Upper lobe of left lung (tissue), 6 donors: ENCODE data around the gene FOXO6. TPM values are rescaled to one million over a fixed set of nuclear protein-coding genes. Genes with fewer than 3 reads are reported as not detected.

Source experiments
- ATAC-seq, 2 donors: fragments of 200-7000 bp; cut with Tn5 transposase; one replicate each; pipeline ENCODE4 v1.9.1; 2022; ENCODE audit warnings: mild to moderate bottlenecking in 2 of 2, moderate library complexity in 2 of 2; ENCODE audit not compliant: low FRiP score in 2 of 2
- DNase-seq, 2 donors: peaks; one replicate each; pipeline ENCODE4 v3.0.0-alpha.2; 2019 to 2020
- H3K27ac ChIP-seq, 4 donors: fragments of 200-600 bp; sonication (generic); one replicate each; pipeline ENCODE4 v1.5.1; 2016 to 2019
- H3K27me3 ChIP-seq, 4 donors: fragments of 200-600 bp; sonication (generic); one replicate each; pipeline ENCODE4 v1.5.1; 2017 to 2019
- H3K36me3 ChIP-seq, 4 donors: fragments of 200-600 bp; sonication (generic); one replicate each; pipeline ENCODE4 v1.5.1; 2016 to 2019
- H3K4me1 ChIP-seq, 4 donors: fragments of 200-600 bp; sonication (generic); one replicate each; pipeline ENCODE4 v1.5.1; 2018 to 2019
- H3K4me3 ChIP-seq, 4 donors: fragments of 200-600 bp; sonication (generic); one replicate each; pipeline ENCODE4 v1.5.1; 2017 to 2019; ENCODE audit warnings: mild to moderate bottlenecking in 2 of 4, moderate library complexity in 1 of 4
- H3K9me3 ChIP-seq, 4 donors: fragments of 200-600 bp; sonication (generic); one replicate each; pipeline ENCODE4 v1.5.1; 2018 to 2019
- CTCF ChIP-seq, 6 experiments: fragments of 450-650 bp in 4 of 6; fragments of 200-600 bp in 2 of 6; sonication (generic) in 2 of 6; IDR thresholded peaks; one replicate each; pipeline ENCODE4 v1.5.1; 2016 to 2019; ENCODE audit warnings: antibody characterized with exemption in 6 of 6
- EP300 ChIP-seq, 4 donors: sonication (generic); formaldehyde crosslinking; IDR thresholded peaks; one replicate each; pipeline ENCODE4 v1.5.1; 2017; ENCODE audit warnings: antibody characterized with exemption in 4 of 4, control low read depth in 2 of 4
- POLR2A ChIP-seq, 4 donors: fragments of 450-650 bp; IDR thresholded peaks; one replicate each; pipeline ENCODE4 v1.5.1; 2016 to 2017; ENCODE audit warnings: antibody characterized with exemption in 4 of 4, mild to moderate bottlenecking in 2 of 4
- POLR2AphosphoS5 ChIP-seq, 2 donors: sonication (generic); formaldehyde crosslinking; IDR thresholded peaks; one replicate each; pipeline ENCODE4 v1.5.1; 2017; ENCODE audit warnings: antibody characterized with exemption in 2 of 2
- WGBS, 2 donors: methylation state at CpG; one replicate each; pipeline ENCODE4 v1.1.5; 2017 to 2018; 5-methylcytosine and 5-hydroxymethylcytosine counted together
- total RNA-seq, 6 donors: library from RNA; depleted of rRNA in 4 of 6; stranded (reverse); fragments of >200 nt in 4 of 6; gene quantifications; one replicate each; pipeline versions ENCODE4 v1.1.0 to v1.2.1, GENCODE V29; 2016 to 2021
- donor health status: DM: no; HTN: no; CAD: no; lungs with moderate emphysema.
- donor health status: DM: no; HTN: yes; CAD: no; lungs with severe emphysema.

FOXO6 gene
- total RNA-seq, 6 donors from 2014 or later: 0.31 to 1.2 (median 0.79) TPM

- H3K9me3 ChIP-seq: no peaks in the 10 kb centered on the region
- no peak for DNase-seq
- H3K27ac ChIP-seq: no peak overlapping the region
These were observed 58.5 kb downstream of the FOXO6 start for GRCh38 chr1:41419584-41420295.

GRCh38 chr1:41420351-41420750 is 59.1 kb downstream of the FOXO6 start:
- no peaks in the 10 kb centered on the region for H3K9me3 ChIP-seq
- peaks cover 3 to 22% (median 13%) of the 10 kb centered on the region in 4 donors for H3K4me1 ChIP-seq
- H3K4me3 ChIP-seq: no peak overlapping the region
- DNase-seq: no peak
- no peaks in the 10 kb centered on the region for H3K36me3 ChIP-seq
- H3K27ac ChIP-seq: no peak overlapping the region
- WGBS, 2 donors: 92 to 94% methylated on average over 4 of the region's 4 CpGs
- ATAC-seq: no peak
- TF ChIP-seq CTCF (IDR thresholded peaks at IDR 0.05) (no peak), POLR2A (IDR thresholded peaks at IDR 0.05) (no peak), EP300 (IDR thresholded peaks at IDR 0.05) (no peak), POLR2AphosphoS5 (IDR thresholded peaks at IDR 0.05) (no peak)
- no peaks in the 10 kb centered on the region for H3K27me3 ChIP-seq

More at GRCh38 chr1:41419584-41420295, 58.5 kb downstream of the FOXO6 start:
- Histone ChIP-seq H3K27me3 (no peaks in the 10 kb centered on the region), H3K36me3 (no peaks in the 10 kb centered on the region), H3K4me3 (no peak overlapping the region), H3K4me1 (peaks cover 3 to 22% (median 13%) of the 10 kb centered on the region in 4 donors)
- TF ChIP-seq CTCF (IDR thresholded peaks at IDR 0.05) (no peak), EP300 (IDR thresholded peaks at IDR 0.05) (no peak), POLR2AphosphoS5 (IDR thresholded peaks at IDR 0.05) (no peak), POLR2A (IDR thresholded peaks at IDR 0.05) (no peak)
- ATAC-seq: no peak
- WGBS, 2 donors: 90 to 95% methylated on average over 7 to 8 of the region's 8 CpGs

DNA sequence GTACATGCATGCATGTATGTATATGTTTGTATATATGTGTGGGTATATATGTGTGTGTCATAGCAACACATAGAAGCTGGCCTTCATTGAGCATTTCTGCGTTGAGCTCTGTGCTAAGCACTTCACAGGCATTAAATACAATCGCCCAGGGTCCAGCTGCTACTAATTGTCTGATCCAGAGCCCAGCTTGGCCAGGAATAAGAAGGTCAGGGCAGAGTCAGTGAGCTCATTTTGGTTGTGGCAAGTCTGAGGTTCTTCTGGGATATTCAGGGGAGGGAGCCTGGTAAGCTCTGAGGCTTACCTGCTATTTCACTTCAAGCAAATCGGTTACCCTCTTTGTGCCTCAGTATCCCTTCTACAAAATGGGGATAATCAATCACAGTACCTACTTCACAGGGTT is 59.6 kb downstream of the FOXO6 start:
- no peak overlapping the region for H3K4me3 ChIP-seq
- 78 to 85% methylated on average over 3 of the region's 3 CpGs for WGBS, 2 donors
- no peak overlapping the region for H3K27ac ChIP-seq
- no peak for TF ChIP-seq POLR2A (IDR thresholded peaks at IDR 0.05)
- no peak for TF ChIP-seq EP300 (IDR thresholded peaks at IDR 0.05)
- TF ChIP-seq CTCF (IDR thresholded peaks at IDR 0.05): no peak
- no peak for TF ChIP-seq POLR2AphosphoS5 (IDR thresholded peaks at IDR 0.05)
- no peaks in the 10 kb centered on the region for H3K9me3 ChIP-seq
- H3K4me1 ChIP-seq: peaks cover 3 to 22% (median 13%) of the 10 kb centered on the region in 4 donors
- DNase-seq (no peak), ATAC-seq (no peak)
- no peaks in the 10 kb centered on the region for H3K27me3 ChIP-seq
- H3K36me3 ChIP-seq: no peaks in the 10 kb centered on the region

DNA sequence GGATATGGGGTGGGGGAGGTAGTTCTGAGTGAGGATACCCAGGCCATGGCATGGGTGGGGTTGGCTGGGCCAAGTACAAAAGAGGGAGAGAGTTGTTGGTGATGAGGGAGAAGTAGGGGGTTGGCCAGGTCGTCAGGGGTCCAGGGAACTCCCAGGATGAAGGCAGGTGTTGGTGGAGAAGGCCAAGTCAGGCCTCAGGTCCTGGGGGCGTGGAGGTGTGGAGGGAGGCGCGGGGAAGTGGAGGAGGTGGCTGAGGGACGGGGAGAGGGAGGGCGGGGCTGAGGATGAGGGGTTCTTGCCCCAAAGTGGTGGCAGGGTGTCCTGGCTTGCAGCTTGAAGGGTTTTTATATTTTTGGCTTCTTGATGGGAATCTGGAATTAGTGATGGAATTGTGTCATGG is 61.1 kb downstream of the FOXO6 start:
- peaks cover 3 to 17% (median 13%) of the 10 kb centered on the region in 4 donors for H3K4me1 ChIP-seq
- no peaks in the 10 kb centered on the region for H3K9me3 ChIP-seq
- no peak for DNase-seq
- no peak overlapping the region for H3K27ac ChIP-seq
- no peak for ATAC-seq
- no peak for TF ChIP-seq POLR2AphosphoS5 (IDR thresholded peaks at IDR 0.05)
- TF ChIP-seq EP300 (IDR thresholded peaks at IDR 0.05): no peak
- no peak for TF ChIP-seq CTCF (IDR thresholded peaks at IDR 0.05)
- TF ChIP-seq POLR2A (IDR thresholded peaks at IDR 0.05): no peak
- no peaks in the 10 kb centered on the region for H3K27me3 ChIP-seq
- 90 to 92% methylated on average over 6 of the region's 6 CpGs for WGBS, 2 donors
- no peak overlapping the region for H3K4me3 ChIP-seq
- no peaks in the 10 kb centered on the region for H3K36me3 ChIP-seq
